Right lobe of liver (tissue), 4 donors: Measurements from ENCODE around the gene NFATC3.

Experiments
- POLR2A ChIP-seq: fragments of 450-650 bp; IDR thresholded peaks from one replicate; pipeline ENCODE4 v1.6.1; 2017; ENCODE audit warnings: antibody characterized with exemption, mild to moderate bottlenecking
- TF ChIP-seq, protein P1 (sequence below), 4 donors: fragments of 200-600 bp in 3 of 4; fragments of 450-650 bp in 1 of 4; IDR thresholded peaks; one replicate each; pipeline versions ENCODE4 v1.5.1 to v1.8.0; 2016 to 2022; ENCODE audit warnings: antibody characterized with exemption in 4 of 4, mild to moderate bottlenecking in 2 of 4
- donor health status: DM: no; HTN: no; CAD: no.
- donor health status: DM: no; HTN: no; CAD: no.
- donor health status: DM: no; HTN: yes; CAD: no.

DNA sequence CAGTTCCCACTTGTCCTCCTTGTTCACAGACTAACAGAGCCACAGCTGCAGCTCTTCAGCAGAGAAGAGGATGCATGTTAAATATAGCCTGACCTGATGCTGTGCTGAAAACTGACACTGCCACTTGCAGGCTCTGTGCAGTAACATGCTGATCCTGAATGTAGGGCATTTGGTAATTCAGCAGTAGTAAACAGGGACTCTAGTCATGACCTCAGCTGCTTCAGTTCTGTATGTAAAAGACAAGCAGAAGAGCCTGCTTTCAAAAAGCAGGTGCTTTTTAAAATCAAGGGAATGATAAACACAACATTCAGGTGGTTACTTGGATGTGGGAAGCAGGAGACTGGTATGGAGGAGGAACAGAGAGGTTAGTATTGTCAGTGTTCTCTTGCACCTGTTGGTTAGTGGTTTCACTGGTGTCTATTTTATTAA is 116.9 kb downstream of the NFATC3 start:
- TF ChIP-seq, protein P1, sequence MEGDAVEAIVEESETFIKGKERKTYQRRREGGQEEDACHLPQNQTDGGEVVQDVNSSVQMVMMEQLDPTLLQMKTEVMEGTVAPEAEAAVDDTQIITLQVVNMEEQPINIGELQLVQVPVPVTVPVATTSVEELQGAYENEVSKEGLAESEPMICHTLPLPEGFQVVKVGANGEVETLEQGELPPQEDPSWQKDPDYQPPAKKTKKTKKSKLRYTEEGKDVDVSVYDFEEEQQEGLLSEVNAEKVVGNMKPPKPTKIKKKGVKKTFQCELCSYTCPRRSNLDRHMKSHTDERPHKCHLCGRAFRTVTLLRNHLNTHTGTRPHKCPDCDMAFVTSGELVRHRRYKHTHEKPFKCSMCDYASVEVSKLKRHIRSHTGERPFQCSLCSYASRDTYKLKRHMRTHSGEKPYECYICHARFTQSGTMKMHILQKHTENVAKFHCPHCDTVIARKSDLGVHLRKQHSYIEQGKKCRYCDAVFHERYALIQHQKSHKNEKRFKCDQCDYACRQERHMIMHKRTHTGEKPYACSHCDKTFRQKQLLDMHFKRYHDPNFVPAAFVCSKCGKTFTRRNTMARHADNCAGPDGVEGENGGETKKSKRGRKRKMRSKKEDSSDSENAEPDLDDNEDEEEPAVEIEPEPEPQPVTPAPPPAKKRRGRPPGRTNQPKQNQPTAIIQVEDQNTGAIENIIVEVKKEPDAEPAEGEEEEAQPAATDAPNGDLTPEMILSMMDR (IDR thresholded peaks at IDR 0.05) = no peak
- no peak for TF ChIP-seq POLR2A
